Mesenchymal stem cell (in vitro differentiated cells and primary cell): ENCODE results near the gene LIN54.

Experiments used
- DNase-seq: peaks from one replicate; pipeline ENCODE4 v3.0.0-alpha.2; 2013
- H2AFZ ChIP-seq: one replicate; pipeline ENCODE4 v1.6.1; 2013; ENCODE audit warnings: low read depth, mild to moderate bottlenecking, control low read depth, inconsistent platforms, low read length, moderate library complexity
- H2AK5ac ChIP-seq: 2 replicates; pipeline ENCODE4 v1.6.1; 2013; ENCODE audit warnings: low read length, moderate library complexity, mild to moderate bottlenecking, inconsistent platforms; ENCODE audit not compliant: severe bottlenecking
- H2BK120ac ChIP-seq: one replicate; pipeline ENCODE4 v1.6.1; 2013; ENCODE audit warnings: low read depth, mild to moderate bottlenecking, inconsistent platforms, low read length, moderate library complexity
- H2BK12ac ChIP-seq, 2 experiments: one replicate each; pipeline ENCODE4 v1.6.1; 2013; ENCODE audit warnings: inconsistent platforms in 2 of 2, low read length in 2 of 2, mild to moderate bottlenecking in 2 of 2, moderate library complexity in 2 of 2, control low read depth in 1 of 2
- H2BK15ac ChIP-seq: one replicate; pipeline ENCODE4 v1.6.1; 2013; ENCODE audit warnings: mild to moderate bottlenecking, low read depth, inconsistent platforms; ENCODE audit not compliant: poor library complexity, severe bottlenecking
- H2BK5ac ChIP-seq: 2 replicates; pipeline ENCODE4 v1.6.1; 2013; ENCODE audit warnings: low read depth, mild to moderate bottlenecking, low read length, control low read depth, inconsistent platforms; ENCODE audit not compliant: poor library complexity, severe bottlenecking
- H3K14ac ChIP-seq, 2 experiments: one replicate each; pipeline ENCODE4 v1.6.1; 2013; ENCODE audit warnings: inconsistent platforms in 2 of 2, low read length in 2 of 2, control low read depth in 1 of 2, mild to moderate bottlenecking in 1 of 2, moderate library complexity in 1 of 2
- H3K18ac ChIP-seq, 2 experiments: one replicate each; pipeline ENCODE4 v1.6.1; 2013; ENCODE audit warnings: inconsistent platforms in 2 of 2, low read length in 2 of 2, control low read depth in 1 of 2, low read depth in 1 of 2, mild to moderate bottlenecking in 1 of 2
- H3K23ac ChIP-seq, 2 experiments: one replicate each; pipeline ENCODE4 v1.6.1; 2013; ENCODE audit warnings: inconsistent platforms in 2 of 2, low read length in 2 of 2, mild to moderate bottlenecking in 2 of 2, moderate library complexity in 2 of 2, control low read depth in 1 of 2
- H3K27ac ChIP-seq: 2 replicates; pipeline ENCODE4 v1.5.1; 2013; ENCODE audit warnings: mild to moderate bottlenecking, moderate library complexity, low read length, control low read depth, inconsistent platforms; ENCODE audit not compliant: poor library complexity, severe bottlenecking
- H3K27me3 ChIP-seq, 2 experiments: 2 replicates each; pipeline versions ENCODE4 v1.6.1 to v1.7.0; 2013; ENCODE audit warnings: low read length in 2 of 2, mild to moderate bottlenecking in 2 of 2, moderate library complexity in 2 of 2, control low read depth in 1 of 2, inconsistent platforms in 1 of 2; ENCODE audit not compliant: control insufficient read depth in 1 of 2, insufficient read depth in 1 of 2
- H3K36me3 ChIP-seq, 2 experiments: 2 replicates each; pipeline versions ENCODE4 v1.6.1 to v1.7.0; 2013; ENCODE audit warnings: low read length in 2 of 2, control low read depth in 1 of 2, inconsistent platforms in 1 of 2, low read depth in 1 of 2, mild to moderate bottlenecking in 1 of 2; ENCODE audit not compliant: insufficient read depth in 2 of 2, control insufficient read depth in 1 of 2
- H3K4ac ChIP-seq, 2 experiments: one replicate each; pipeline ENCODE4 v1.6.1; 2013; ENCODE audit warnings: inconsistent platforms in 2 of 2, low read length in 2 of 2, mild to moderate bottlenecking in 2 of 2, moderate library complexity in 2 of 2, control low read depth in 1 of 2, low read depth in 1 of 2
- H3K4me1 ChIP-seq: 2 replicates; pipeline ENCODE4 v1.6.1; 2013; ENCODE audit warnings: low read depth, low read length, control low read depth; ENCODE audit not compliant: control insufficient read depth, insufficient read depth
- H3K4me2 ChIP-seq: 2 replicates; pipeline ENCODE4 v1.6.1; 2013; ENCODE audit warnings: low read length, mild to moderate bottlenecking, inconsistent platforms; ENCODE audit not compliant: poor library complexity, severe bottlenecking
- H3K4me3 ChIP-seq, 2 experiments: 2 replicates each; pipeline versions ENCODE4 v1.5.1 to v1.7.0; 2013; ENCODE audit warnings: low read length in 2 of 2, mild to moderate bottlenecking in 2 of 2, control low read depth in 1 of 2, low read depth in 1 of 2; ENCODE audit not compliant: insufficient read depth in 1 of 2
- H3K79me1 ChIP-seq: replicated peaks from 2 replicates; pipeline ENCODE4 v1.6.1; 2013; ENCODE audit warnings: mild to moderate bottlenecking, control low read depth, low read length, inconsistent platforms; ENCODE audit not compliant: poor library complexity, severe bottlenecking
- H3K9ac ChIP-seq: 2 replicates; pipeline ENCODE4 v1.7.0; 2013; ENCODE audit warnings: mild to moderate bottlenecking, low read length, moderate library complexity
- H3K9me3 ChIP-seq: 2 replicates; pipeline ENCODE4 v1.7.0; 2013; ENCODE audit warnings: mild to moderate bottlenecking, low read length; ENCODE audit not compliant: control insufficient read depth
- H4K8ac ChIP-seq: one replicate; pipeline ENCODE4 v1.6.1; 2013; ENCODE audit warnings: inconsistent platforms, mild to moderate bottlenecking, low read length, moderate library complexity
- H4K91ac ChIP-seq: one replicate; pipeline ENCODE4 v1.6.1; 2013; ENCODE audit warnings: mild to moderate bottlenecking, low read length, inconsistent platforms
- WGBS: methylation state at CpG from one replicate; pipeline ENCODE4 v1.1.7; 2013; ENCODE audit warnings: mixed read lengths; 5-methylcytosine and 5-hydroxymethylcytosine counted together

LIN54 gene

DNA sequence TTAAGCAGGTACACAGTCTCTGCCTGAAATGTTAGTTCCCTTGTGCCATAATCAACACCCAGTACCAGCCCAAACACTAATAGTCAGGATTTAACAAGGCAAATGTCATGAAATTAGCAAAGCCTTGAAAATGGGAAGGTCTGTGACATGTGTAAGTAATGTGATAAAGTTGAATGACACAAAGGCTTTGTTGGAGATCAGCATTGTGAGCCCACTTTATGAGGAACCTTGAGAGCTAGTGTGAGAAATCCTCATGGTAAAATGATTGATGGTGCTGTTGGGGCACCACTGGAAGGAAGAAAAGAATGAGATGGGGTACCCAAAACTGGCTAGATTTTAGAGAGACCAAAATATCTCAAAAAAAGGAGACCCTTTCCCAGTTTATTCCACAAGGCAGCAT is 3.3 kb upstream of the LIN54 start:
- no peak overlapping the region for H3K18ac ChIP-seq
- H2BK12ac ChIP-seq = no peak overlapping the region
- H2BK5ac ChIP-seq = no peak overlapping the region
- H2AFZ ChIP-seq = no peak overlapping the region
- H3K79me1 ChIP-seq = peaks cover 3% of the 10 kb centered on the region
- H3K9ac ChIP-seq = peak overlapping the region; percentile 93
- H3K27me3 ChIP-seq = no peaks in the 10 kb centered on the region
- no peak overlapping the region for H3K27ac ChIP-seq
- H4K91ac ChIP-seq = no peak overlapping the region
- DNase-seq = no peak
- H3K4me2 ChIP-seq = no peak overlapping the region
- no peak overlapping the region for H3K4ac ChIP-seq
- no peak overlapping the region for H2AK5ac ChIP-seq
- no peaks in the 10 kb centered on the region for H3K4me1 ChIP-seq
- H2BK15ac ChIP-seq = no peak overlapping the region
- no peak overlapping the region for H3K23ac ChIP-seq
- no peak overlapping the region for H2BK120ac ChIP-seq
- no peaks in the 10 kb centered on the region for H3K36me3 ChIP-seq
- H3K9me3 ChIP-seq = no peaks in the 10 kb centered on the region
- H4K8ac ChIP-seq = no peak overlapping the region
- peak overlapping the region in 1 of 2 experiments; percentile 87 for H3K4me3 ChIP-seq
- no peak overlapping the region for H3K14ac ChIP-seq

- H3K23ac ChIP-seq = no peak overlapping the region
- peaks cover under 1% of the 10 kb centered on the region for H3K4me1 ChIP-seq
- 40% methylated on average over 10 of the region's 13 CpGs for WGBS
- H3K27ac ChIP-seq = peak overlapping the region; percentile 87
- no peak overlapping the region for H2AFZ ChIP-seq
- H4K8ac ChIP-seq = no peak overlapping the region
- no peak overlapping the region for H2BK120ac ChIP-seq
- peak overlapping the region in 1 of 2 experiments; percentile 53 for H3K4ac ChIP-seq
- no peak overlapping the region for H4K91ac ChIP-seq
- peak overlapping the region; percentile 93 for H3K9ac ChIP-seq
- H3K14ac ChIP-seq = no peak overlapping the region
- H2BK15ac ChIP-seq = no peak overlapping the region
- H3K79me1 ChIP-seq = peaks cover 3% of the 10 kb centered on the region
- H3K36me3 ChIP-seq = no peaks in the 10 kb centered on the region
- no peaks in the 10 kb centered on the region for H3K27me3 ChIP-seq
- H2BK5ac ChIP-seq = no peak overlapping the region
- no peaks in the 10 kb centered on the region for H3K9me3 ChIP-seq
- no peak overlapping the region for H3K18ac ChIP-seq
- H2AK5ac ChIP-seq = no peak overlapping the region
- H3K4me2 ChIP-seq = peak overlapping the region; percentile 15
- H3K4me3 ChIP-seq = peak overlapping the region in 1 of 2 experiments; percentile 87
- no peak overlapping the region for H2BK12ac ChIP-seq
- no peak for DNase-seq
Observed at GRCh38 chr4:83013420-83013867, 2.8 kb upstream of the LIN54 start.

DNA sequence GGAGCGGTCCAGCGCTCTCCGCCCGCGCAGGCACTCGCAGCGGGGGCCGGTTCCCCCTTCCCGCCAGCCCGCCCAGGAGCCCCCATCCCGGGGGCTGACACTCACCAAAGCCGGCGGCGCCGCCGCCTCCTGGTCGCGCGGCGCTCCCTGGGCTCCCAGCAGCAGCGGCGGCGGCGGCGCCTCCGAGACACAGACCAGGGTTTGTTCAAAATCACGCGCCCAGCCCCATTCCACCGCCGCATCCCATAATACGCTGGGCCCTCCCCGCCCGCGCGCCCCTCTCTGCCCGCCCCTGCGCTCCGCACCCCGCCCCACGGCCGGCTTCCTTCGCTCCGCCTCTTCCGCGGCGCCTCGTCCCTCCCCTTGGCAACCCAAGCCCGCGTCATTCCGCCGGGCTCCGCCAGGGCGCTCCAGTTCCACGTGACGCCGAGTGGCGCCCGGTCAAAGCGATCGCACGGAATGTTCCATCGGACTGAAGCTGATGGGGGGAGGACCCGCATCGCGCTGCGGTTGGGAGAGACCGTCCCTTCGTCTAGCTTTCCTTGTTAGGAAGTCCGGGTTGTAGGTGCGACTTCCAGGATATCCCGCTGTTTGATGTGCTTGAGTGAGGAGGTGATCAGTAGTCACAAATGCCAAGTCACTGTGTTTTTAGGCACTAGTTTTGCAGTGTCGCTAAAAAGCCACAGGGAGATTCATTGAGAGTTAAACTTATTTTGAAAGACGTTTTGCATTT is 2.2 kb upstream of the LIN54 start:
- H3K9ac ChIP-seq = peak overlapping the region; percentile 99
- no peak overlapping the region for H3K23ac ChIP-seq
- no peak overlapping the region for H2BK5ac ChIP-seq
- peak overlapping the region; percentile 80 to 95 for H3K4me3 ChIP-seq
- DNase-seq = peak; percentile 98
- no peaks in the 10 kb centered on the region for H3K27me3 ChIP-seq
- WGBS = under 1% methylated on average over 68 of the region's 73 CpGs
- H3K79me1 ChIP-seq = peaks cover 3% of the 10 kb centered on the region
- no peak overlapping the region for H2BK12ac ChIP-seq
- peak overlapping the region; percentile 48 for H2BK15ac ChIP-seq
- no peak overlapping the region for H4K91ac ChIP-seq
- H3K4ac ChIP-seq = no peak overlapping the region
- no peak overlapping the region for H3K14ac ChIP-seq
- peaks cover 2% of the 10 kb centered on the region for H3K4me1 ChIP-seq
- peak overlapping the region; percentile 87 for H3K27ac ChIP-seq
- H2BK120ac ChIP-seq = no peak overlapping the region
- peak overlapping the region; percentile 33 for H2AFZ ChIP-seq
- H4K8ac ChIP-seq = no peak overlapping the region
- H2AK5ac ChIP-seq = no peak overlapping the region
- no peaks in the 10 kb centered on the region for H3K36me3 ChIP-seq
- H3K4me2 ChIP-seq = peak overlapping the region; percentile 73
- no peaks in the 10 kb centered on the region for H3K9me3 ChIP-seq
- peak overlapping the region; percentile 40 to 41 for H3K18ac ChIP-seq

DNA sequence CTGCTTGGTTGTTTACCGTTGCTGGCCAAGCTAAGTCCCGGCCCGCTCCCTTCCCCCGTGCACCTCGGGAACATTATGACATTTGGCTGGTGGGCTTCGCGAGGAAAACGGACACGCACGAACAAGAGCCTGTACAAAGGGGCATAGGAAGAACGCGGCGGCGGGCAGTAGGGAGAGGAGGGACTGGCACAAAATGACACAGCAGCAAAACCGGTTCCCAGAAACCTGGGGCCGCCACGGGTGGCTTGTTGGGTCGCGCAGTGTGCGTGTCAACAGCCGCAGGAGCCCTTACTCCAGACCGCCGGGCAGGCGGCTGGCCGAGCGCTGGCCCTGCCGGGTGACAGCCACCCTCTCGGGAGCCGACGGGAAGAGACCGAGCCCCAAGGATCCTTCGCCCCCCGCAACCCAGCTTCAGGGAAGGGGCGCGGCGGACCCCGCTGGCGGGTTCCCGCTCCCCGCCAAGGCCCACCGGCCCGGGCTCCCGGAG is 1.6 kb upstream of the LIN54 start:
- no peak overlapping the region for H2BK5ac ChIP-seq
- H2BK120ac ChIP-seq = no peak overlapping the region
- peak overlapping the region; percentile 73 for H3K4me2 ChIP-seq
- H3K9ac ChIP-seq = peak overlapping the region; percentile 99
- H3K36me3 ChIP-seq = no peaks in the 10 kb centered on the region
- H3K14ac ChIP-seq = no peak overlapping the region
- peak overlapping the region; percentile 12 to 41 for H3K18ac ChIP-seq
- H3K4me3 ChIP-seq = peak overlapping the region; percentile 80 to 95
- peaks cover 4% of the 10 kb centered on the region for H3K79me1 ChIP-seq
- no peak overlapping the region for H2BK12ac ChIP-seq
- peaks cover 2% of the 10 kb centered on the region for H3K4me1 ChIP-seq
- no peak overlapping the region for H3K4ac ChIP-seq
- no peak overlapping the region for H3K27ac ChIP-seq
- peak overlapping the region; percentile 33 for H2AFZ ChIP-seq
- DNase-seq = peak; percentile 72
- H3K27me3 ChIP-seq = no peaks in the 10 kb centered on the region
- 0% methylated on average over 42 of the region's 43 CpGs for WGBS
- H4K8ac ChIP-seq = no peak overlapping the region
- peak overlapping the region; percentile 48 for H2BK15ac ChIP-seq
- H2AK5ac ChIP-seq = no peak overlapping the region
- H3K23ac ChIP-seq = no peak overlapping the region
- H3K9me3 ChIP-seq = no peaks in the 10 kb centered on the region
- H4K91ac ChIP-seq = no peak overlapping the region
